HG02884 (cell line): ENCODE results near the gene LZIC.
A peak's percentile ranks its signal among the peaks of the same experiment; 100 is the strongest.

Experiments used
- ATAC-seq: cut with Tn5 transposase; IDR thresholded peaks from one replicate; pipeline ENCODE4 v1.9.1; 2021; ENCODE audit warnings: mild to moderate bottlenecking, moderate library complexity; ENCODE audit not compliant: unreplicated experiment

LZIC gene

DNA sequence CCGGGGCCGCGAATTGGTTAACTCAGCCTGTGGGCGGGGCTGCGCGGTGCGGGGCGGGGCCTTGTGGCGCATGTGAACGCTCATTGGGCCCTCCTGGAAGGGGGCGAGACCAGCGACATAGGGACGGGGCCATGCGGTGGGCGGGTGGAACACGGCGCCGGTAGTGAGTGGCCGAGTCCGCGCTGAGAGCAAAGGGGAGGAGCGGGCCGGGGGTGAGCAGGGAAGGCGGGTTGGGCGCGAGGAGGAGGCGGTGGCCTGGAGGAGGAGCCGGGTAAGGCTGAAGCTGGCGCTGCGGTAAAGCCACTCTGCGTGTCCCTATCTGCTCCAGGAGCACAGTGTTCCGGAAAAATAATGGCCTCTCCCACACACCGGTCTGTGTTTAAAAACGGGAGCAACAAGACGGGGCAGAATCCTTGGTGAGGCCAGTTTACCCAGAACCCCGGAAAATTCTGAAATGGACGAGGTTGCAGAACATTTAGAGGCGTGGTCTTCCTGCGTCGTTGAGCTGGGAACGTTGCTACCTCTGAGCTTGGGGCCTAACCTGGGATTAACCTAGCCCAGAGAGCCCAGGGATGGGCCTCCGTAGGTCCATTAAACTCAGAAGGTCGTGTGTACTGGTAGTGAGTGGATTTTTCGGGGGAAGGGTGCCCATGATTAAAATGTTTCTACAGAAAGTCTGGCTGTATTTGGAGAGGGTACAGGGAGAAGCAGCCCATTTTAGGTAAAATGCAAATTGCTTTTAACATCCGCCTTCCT is 32.6 kb downstream of the LZIC start:
- peak; percentile 91 for ATAC-seq

DNA sequence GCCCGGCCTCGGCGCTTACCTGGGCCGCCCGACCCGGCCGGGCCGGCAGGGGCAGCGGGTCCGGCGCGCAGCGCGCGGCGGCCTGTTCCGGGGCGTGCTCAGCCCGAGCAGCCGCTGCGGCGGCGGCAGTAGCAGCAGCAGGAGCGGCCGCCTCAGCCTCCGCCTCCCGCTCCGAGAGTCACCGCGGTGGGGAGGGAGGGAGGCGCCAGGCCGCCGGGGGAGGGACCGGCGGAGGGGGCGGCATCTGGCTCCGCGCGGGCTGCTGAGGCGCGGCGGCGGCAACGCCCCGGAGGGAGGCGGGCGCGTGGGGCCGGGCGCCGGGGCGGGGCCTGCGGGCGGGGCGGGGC is 33.1 kb downstream of the LZIC start, which contains the start of gene CTNNBIP1:
Gene CTNNBIP1, minus strand, starts transcription at position 194 of the 347 bp plus-strand sequence. CDS start 38,205 bp downstream, outside the sequence.
- no peak for ATAC-seq

DNA sequence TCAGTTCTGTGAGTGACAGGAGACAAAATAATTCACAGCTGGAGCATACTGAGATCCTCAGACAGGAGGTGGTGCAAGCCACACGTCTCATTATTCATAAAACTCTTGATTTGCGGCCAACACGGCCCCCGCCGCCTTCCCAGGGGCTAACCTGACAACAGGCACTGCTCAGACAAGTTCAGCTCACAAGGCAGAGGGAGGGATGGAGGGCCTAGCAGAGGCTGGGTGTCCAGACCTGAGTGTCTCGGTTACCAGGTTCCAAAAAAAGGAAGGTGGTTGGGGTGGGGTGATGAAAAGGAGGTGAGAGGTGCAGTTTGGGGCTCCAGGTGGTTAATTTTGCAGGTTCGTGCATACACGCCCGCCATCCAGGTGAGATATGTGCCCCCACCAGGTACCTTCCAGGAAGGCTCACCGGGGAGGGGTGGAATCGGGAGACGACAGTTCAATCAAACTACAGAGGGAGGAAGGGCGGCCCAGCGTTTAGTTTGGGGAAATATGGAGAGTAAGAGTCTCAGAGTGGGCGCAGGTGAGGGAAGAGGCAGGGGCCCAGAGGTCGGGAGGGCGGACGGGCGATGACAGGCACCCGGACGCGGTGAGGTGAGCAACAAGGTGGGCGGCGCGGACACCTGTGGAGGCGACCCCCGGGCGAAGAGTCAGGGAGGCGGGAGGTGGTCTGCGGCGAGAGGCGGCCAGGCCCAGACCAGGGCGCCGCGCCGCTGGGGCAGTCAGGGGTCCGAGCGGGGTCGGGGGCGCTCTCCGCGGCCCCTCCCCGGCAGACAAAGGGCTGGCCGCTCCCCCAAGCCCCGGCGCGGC is 33.8 kb downstream of the LZIC start:
- peak; percentile 11 for ATAC-seq

DNA sequence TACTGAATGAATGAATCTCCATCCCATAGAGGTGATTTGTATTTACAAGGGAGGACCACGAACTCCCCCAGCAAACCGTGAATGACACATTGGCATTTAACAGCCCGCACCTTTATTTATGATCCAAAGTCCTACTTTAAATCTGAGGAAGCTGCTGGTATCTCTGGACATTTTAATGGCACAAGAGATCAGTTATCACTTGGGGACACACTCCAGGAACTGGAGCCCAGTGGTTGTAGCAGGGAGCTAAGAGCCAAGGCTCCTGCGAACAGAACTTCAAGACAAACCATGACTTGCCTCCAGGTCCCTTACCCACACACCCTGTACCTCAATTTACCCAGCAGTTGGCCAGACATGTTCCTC is 34.3 kb downstream of the LZIC start:
- no peak for ATAC-seq

DNA sequence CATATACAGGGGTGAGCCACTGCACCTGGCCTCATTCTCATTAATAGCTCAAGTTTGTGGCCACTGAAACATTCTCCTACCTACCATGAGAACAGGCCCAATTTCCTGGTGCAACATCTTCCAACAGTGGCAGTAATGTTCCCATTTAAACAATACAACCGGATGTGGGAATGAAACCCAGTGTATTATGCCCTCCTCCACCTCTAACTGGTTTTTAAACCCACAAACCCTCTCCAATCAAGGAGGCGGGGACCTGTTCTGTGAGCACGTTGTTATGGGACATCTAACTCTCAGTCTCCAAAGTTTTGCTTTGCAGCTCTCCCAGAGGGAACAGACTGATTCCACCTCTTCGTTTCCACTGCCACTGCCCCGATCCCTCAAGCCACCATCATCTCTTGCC is 35.8 kb downstream of the LZIC start:
- no peak for ATAC-seq

DNA sequence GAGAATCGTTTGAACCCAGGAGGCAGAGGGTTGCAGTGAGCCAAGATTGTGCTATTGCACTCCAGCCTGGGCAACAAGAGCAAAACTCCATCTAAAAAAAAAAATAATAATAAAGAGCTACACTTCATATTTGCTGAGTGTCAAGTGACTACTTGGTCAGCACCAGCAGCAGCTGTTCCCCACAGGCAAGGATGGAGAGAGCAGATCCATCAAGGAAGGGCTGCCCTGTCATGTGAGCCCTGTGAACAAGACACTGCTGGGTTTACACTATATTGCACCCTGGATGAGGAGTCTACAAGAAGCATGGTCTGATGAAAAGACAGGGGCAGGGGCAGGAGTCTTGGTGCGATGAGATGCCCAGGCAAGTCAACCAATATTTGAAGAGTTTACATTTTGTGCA is 36.7 kb downstream of the LZIC start:
- no peak for ATAC-seq

DNA sequence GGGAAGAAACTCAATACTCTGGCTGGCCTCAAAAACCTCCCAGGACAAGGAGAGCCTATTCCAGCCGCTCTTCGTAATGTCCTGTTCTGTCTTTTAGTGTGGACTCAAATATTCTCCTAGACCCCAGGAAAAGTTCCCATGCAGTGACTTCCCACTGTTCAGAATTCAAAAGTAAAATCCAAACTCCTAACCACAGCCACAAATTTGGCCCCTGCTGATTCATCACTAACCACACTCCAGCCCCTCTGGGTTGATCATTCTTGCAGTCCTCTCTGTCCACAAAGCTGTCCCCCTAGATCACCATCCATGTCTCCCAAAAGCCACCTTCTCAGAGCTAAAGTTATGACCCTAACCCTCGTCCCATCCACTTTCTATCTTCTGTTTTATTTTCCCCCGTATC is 38.2 kb downstream of the LZIC start:
- no peak for ATAC-seq

DNA sequence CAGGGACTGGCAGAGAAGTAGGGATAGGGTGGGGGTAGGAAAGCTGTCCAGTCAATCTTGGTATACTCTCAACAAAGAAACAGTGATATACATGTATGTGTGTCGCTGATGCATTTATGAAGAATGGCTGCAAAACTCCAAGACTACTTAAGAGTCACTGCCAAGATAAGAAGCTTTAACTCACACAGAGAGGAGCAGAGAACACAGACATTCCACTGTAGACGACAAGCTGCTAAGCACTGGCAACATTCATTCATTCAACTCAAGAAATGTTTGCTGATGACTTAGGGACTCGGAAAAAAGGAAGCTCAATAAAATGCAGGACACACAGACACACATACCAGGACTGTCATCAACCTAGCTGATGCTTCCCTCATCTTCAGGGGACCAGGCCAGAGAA is 38.6 kb downstream of the LZIC start:
- ATAC-seq: no peak

DNA sequence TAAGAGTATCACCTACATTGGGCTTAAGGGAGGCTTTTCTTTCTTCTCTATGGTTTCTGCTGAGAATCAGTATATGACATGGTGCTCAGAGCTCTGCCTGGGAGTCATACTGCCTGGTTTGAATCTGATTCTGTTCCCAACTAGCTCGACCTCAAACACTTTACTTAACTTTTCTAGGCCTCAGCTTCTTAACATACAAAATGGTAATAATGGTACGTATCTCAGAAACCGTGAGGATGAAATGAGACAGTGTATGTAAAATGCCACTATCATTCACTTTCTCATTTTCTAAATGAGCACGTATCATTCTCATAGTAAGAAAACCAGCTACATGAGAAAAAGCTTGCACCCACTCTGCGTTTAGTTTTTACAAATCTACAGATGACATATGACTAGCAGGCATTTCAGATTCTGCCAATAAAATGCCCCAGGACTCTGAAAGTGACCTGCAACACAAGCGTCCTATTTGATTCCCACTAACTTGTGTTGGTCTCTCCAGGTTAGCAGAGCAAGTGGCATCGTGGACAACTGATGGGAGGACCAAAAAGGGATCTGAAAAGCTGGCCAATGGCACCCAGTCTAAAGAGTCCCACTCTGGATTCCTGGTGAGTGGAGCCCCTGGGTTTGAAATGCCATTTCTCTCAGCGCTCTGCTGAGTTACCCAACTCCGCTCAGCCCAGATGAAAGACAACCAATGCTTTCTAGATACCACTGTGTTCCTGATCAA is 39.2 kb downstream of the LZIC start:
- ATAC-seq: no peak

DNA sequence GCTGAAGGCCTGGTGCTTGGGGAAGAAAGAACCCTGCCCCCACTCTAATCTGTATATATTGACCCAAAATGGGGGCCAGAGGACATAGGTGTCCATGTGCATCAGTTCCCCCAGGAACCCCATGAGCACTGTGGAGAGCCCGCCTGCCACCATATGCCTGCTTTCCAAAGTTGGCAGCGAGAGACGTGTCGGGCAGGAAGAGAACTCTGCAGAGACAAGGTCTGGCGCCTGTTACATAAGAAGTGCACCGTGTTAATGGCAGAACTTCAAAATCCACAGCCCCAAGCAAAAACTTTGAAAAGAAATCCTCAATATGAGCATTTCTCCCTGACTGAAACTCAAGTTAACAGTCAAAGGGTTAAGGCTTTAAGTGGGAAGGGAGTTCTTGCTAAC is 41.1 kb downstream of the LZIC start:
- ATAC-seq: no peak

DNA sequence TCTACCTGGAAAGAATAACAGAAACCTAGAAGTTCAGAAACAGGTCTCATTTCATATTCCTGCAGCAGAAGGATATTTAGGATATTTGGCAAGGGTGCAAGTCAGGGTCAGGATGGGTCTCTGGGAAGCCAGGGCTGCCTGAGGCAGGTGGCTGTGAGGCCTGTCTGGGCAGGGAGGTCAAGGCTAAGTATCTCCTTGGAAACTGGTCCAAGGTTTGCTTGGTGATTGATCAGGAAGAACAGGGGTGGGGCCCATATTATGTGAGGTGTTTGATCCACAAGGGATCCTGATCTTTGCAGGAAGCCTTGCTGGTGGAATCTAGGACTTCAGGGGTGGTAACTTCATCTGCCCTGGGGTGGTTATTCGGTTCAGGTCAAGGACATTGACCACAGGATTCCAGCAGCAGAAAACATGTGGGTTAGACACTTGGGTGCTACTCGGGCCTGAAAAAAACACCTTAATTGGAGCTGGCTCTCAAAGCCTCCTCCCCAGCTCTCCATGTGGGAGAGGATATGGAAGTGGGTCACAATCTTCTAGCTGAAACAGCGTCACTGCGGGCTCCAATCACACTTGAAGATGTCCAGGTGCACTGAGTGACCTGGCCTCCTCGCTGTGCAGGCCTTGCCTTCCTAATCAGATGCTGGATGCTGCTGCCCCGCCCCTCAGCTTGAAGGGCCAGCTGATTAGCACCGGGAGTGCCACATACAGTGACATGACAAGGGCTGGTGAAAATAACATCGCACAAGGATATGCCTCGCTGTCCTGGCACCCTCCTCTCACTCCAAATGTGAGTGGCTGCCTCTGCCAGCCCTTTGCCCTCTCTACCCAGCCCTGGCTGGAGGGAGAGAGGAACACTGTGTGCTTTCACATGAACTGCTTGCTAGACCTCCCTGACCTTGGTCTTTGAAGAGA is 41.8 kb downstream of the LZIC start:
- ATAC-seq: no peak

DNA sequence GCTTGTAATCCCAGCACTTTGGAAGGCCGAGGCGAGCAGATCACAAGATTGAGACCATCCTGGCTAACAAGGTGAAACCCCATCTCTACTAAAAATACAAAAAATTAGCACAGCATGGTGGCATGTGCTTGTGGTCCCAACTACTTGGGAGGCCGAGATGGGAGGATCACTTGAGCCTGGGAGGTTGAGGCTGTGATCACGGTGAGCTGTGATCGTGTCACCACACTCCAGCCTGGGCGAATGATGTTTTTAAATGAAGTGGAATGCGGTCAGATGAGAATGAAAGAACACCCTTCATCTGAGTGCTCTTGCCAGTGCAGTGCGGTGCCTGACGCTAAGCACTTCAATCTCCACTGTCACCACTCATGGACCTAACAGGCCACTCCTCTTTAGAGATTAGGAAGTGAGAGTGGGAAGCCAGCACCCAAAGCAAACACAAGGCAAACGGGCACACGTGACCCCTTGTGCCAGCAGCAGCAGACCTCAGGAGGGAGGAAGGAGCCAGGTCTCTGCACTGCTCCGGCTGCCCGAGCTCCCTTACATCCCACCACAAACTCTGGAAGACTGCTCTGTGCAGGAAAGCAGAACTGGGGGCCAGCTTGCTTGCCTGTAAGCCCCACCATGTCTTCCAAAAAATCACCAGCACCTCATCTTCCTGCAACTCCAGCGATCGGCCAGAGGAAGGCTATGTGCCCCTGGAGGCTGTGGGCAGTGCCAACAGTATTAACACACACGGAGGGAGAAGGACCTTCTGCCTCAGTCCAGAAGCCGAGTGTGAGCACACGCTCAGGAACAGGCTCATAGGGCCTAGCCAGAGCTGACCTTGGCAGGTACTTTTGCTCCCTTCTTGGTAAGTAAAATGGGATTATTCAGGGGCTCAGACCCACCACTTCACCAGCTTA is 42.8 kb downstream of the LZIC start:
- ATAC-seq: no peak

DNA sequence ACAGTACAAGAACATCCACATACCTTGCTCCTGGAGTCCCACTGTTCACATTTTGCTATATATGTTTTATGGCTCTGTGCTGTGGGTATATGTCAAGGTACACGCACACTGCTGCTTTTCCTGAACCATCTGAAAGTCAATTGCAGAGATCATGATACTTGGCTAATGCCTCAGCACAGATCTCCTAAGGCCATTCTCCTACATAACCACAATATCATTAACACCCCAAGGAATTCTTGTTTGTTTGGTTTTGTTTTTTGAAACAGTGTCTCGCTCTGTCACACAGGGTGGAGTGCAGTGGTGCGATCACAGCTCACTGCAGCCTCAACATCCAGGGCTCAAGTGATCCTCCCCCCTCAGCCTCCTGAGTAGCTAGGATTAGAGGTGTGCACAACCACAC is 49.1 kb downstream of the LZIC start:
- no peak for ATAC-seq

DNA sequence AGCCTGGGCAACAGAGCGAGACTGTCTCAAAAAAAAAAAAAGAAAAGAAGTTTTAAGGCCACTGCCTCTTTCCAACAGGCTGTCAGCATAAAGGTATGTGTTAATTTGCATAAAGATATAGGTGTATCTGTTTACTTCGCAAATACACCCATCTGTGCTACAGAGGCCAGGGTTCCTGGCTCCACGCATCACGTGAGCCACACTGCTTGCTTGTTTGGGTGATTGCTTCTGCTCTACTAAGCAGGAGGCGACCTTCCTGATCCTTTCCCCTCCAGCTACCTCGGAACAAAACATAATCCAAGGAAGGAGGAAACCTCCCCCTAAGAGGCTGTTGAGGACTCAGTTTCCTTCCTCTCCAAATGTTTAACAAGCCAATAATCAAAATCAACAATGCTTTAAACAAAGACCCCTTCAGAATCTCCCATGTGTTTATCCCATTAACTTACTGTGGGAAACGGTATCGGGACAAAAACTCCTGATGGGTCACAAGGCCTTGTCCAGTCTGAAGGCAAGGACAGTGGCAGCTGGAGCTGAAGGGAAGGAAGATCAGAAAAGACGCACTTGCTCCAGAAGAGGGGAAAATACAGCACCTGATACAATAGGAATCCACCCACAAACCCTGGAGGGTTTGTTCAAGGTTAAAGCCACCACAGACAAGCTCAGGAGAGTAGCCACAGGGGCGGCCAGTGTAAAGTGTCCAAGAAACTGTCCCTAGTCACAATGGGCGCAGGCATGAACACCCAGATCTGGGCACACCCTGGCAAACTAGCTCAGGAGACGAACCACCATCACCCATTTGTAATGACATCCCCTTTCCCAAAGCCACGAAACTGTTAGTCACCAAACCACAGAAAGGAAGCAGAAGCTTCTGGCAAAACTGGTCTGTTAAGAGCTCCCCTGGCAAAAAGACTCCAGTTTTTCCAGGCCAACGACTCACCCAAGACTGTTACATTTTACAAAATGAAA is 50.3 kb downstream of the LZIC start:
- ATAC-seq: no peak

DNA sequence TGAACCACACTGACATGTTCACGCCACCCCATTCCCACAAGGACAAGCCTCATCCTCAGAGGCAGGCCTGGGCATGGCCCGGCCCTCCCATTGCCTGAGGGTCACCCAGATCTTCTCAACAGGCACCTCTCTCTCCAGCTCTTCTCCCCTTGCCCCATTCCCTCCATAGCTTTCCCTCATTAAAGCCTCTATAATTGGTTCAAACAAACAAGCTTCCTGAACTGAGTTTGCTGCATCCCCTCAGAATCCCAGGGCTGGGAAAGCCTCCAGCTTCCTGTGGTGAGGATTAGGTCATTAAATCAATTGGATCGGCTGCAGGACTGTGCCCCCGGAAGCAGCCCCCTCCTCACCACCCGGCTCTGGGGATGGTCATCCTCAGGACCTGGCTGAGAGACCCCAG is 52.0 kb downstream of the LZIC start:
- ATAC-seq: no peak

DNA sequence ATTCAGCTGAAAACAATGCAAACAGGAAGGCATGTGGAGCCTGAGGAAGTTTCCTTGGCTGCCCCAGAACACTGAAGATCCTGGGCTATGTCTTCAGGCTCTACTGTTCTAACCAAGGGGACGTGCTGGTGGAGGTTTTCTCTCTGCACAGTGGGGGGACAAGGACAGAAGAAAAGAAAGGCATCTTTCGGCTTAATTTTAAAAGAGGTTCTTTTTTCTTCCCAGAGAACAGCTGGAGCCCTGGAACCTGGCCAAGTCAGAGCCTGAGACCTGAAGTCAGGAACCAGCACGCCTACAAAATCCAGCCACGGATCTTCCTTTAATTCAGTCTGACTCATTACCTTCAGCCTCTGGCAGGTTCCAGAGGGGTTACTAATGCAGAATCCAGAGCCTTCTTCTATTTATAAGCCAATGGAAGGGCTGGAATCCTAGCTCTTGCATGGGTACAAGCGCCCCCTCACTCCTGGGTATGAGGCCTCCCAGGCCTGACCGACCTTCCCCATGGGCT is 52.9 kb downstream of the LZIC start:
- no peak for ATAC-seq

DNA sequence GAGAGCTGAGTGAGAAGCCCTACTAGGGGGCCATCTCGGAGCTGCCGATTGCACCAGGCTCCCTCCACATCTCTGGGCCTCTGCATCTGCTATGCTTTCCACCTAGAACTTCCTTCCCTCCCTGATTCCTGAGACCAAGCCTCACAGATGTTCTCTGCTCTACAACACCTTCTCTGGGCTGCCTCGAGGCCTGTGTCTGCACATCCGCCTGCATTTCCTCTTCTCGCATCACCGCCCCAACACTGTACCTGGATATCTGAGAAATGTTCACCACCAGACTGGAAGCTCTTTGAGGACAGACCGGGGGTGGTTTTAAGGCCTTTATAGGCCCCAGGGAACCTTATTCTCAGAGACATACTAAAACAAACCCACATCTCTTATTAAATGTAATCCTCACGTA is 53.8 kb downstream of the LZIC start:
- ATAC-seq: no peak

DNA sequence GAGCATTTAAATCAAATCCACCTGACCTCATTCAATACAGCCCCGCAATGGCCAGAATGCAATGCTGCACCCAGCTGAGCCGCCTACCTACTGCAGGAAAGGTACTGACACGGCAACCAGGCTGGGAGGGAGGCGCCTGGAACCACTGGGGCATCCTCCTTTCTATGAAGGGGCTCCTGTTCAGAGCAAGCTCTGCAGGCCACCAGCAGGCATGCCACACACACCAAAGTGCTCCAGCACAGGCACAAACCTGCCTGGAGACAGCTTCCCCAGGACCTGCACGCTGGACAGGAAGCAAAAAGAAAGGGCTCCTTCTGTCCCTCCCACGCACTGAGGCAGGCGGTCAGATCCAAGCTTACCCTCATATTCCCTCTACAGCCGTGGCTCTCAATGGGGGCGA is 54.3 kb downstream of the LZIC start:
- no peak for ATAC-seq
